Right lung (tissue), 5 donors: ENCODE results near the gene RNF144B. TPM values are rescaled to one million over a fixed set of nuclear protein-coding genes. Genes with fewer than 3 reads are reported as not detected.
A peak's percentile ranks its signal among the peaks of the same experiment; 100 is the strongest.
"Not testable (repeated sequence)": the region's sequence is repeated elsewhere in the genome, so short reads cannot be mapped to it uniquely, and the experiment has no call there.

Source experiments
- DNase-seq, 2 donors: peaks; one replicate each; pipeline ENCODE4 v3.0.0-alpha.2; 2013
- polyA plus RNA-seq, 5 donors: library from polyadenylated mRNA; unstranded; fragments of 120-200 nt; gene quantifications; one replicate each; pipeline versions ENCODE4 v1.2.1 to v1.2.3, GENCODE V29; 2013; ENCODE audit warnings: inconsistent platforms in 1 of 5, low replicate concordance in 1 of 5; ENCODE audit not compliant: insufficient read length in 5 of 5, insufficient read depth in 1 of 5

Gene RNF144B
- polyA plus RNA-seq, 5 donors = 12.0 to 21.7 (median 18.0) TPM

GRCh38 chr6:18436341-18436740 is 49.2 kb downstream of the RNF144B start:
- DNase-seq = no peak

GRCh38 chr6:18439581-18439980 is 52.4 kb downstream of the RNF144B start:
- DNase-seq = peak in 1 of 2 donors; percentile 6

GRCh38 chr6:18441251-18441979 is 54.3 kb downstream of the RNF144B start:
- no peak for DNase-seq

- no peak for DNase-seq
These were observed 57.0 kb downstream of the RNF144B start for GRCh38 chr6:18444111-18444510.

GRCh38 chr6:18445228-18445627 is 58.1 kb downstream of the RNF144B start:
- DNase-seq = no peak

GRCh38 chr6:18446771-18447170 is 59.6 kb downstream of the RNF144B start:
- no peak for DNase-seq

GRCh38 chr6:18447552-18447951 is 60.4 kb downstream of the RNF144B start:
- DNase-seq = no peak

- no peak for DNase-seq
These were observed 64.6 kb downstream of the RNF144B start for GRCh38 chr6:18451756-18452155.

GRCh38 chr6:18454446-18454845 is 67.3 kb downstream of the RNF144B start:
- no peak for DNase-seq

- no peak for DNase-seq
These were observed 70.1 kb downstream of the RNF144B start for GRCh38 chr6:18457065-18457737.

GRCh38 chr6:18458086-18458485 is 70.9 kb downstream of the RNF144B start:
- not testable (repeated sequence) for DNase-seq

- DNase-seq = no peak
These were observed 76.3 kb downstream of the RNF144B start for GRCh38 chr6:18463429-18463828.

- no peak for DNase-seq
These were observed 77.0 kb downstream of the RNF144B start for GRCh38 chr6:18464176-18464575.

GRCh38 chr6:18465410-18466154 is 78.4 kb downstream of the RNF144B start:
- no peak for DNase-seq

- DNase-seq = no peak
These were observed 80.8 kb downstream of the RNF144B start for GRCh38 chr6:18467741-18468502.

- no peak for DNase-seq
These were observed 81.3 kb downstream of the RNF144B start for GRCh38 chr6:18468503-18468843.

GRCh38 chr6:18469536-18469935 is 82.4 kb downstream of the RNF144B start:
- no peak for DNase-seq

- DNase-seq = no peak
These were observed 84.2 kb downstream of the RNF144B start for GRCh38 chr6:18471232-18471964.

GRCh38 chr6:18472941-18473340 is 85.8 kb downstream of the RNF144B start:
- no peak for DNase-seq

GRCh38 chr6:18473755-18474154 is 86.6 kb downstream of the RNF144B start:
- no peak for DNase-seq

GRCh38 chr6:18477301-18477941 is 90.3 kb downstream of the RNF144B start:
- no peak for DNase-seq
